ENCODE measurements around the gene IP6K1.
"Not testable (repeated sequence)": the region's sequence is repeated elsewhere in the genome, so short reads cannot be mapped to it uniquely, and the experiment has no call there.

Gene IP6K1

DNA sequence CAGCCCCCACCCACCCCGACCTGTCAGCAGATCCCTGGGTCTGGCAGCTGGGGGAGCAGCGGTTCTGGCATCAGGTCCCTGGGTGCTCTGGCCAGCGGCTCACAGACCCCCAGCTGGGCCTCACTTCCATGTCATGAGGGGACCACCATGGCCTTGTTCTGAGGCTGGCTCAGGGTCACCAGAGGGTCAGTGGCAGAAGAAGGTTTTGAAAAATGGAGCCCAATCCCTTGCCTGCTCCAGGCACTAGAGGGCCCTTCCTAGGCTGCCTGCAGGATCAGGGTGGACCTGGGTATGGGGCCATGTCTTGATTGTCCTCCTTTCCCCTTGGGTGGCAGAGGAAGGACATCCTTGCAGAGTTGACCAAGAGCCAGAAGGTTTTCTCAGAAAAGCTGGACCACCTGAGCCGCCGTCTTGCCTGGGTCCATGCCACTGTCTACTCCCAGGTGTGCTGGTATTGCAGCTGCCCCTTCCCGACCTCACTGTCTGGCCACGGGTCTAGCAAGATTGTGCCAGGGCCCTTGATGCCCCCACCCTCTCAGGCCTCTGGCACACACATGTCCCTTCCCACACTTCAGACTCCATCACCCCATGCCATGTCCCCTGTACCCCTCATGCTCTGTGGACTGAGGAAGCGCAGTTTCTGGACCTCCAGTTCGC, 79.8 kb downstream of the IP6K1 start:
- no peak for DNase-seq

DNA sequence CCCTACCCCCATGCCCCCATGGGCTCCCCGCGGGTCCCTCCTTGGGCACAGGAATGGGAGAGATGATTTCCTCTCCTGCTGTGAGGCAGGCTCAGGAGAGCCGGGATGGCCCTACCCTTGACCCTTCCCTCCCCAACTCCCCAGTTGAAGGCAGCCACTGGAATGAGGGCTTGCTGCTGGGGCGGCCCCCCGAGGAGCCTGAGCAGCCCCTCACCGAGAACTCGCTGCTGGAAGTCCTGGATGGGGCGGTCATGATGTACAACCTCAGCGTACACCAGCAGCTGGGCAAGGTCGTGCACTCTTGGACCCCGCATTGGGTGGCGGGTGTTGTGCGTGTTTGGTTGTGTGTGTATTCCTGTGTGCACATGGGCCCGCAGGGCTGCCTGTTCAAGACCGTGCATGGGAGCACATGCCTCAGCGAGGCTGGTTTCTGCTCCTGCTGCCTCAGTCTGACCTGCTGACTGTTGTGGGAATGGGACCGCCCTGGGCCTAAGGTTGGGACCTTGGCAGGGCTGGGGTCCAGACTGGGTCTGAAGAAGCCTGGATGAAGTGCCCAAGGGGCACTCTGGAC, 80.9 kb downstream of the IP6K1 start:
- no peak for DNase-seq

GRCh38 chr3:49704629-49705028, 81.7 kb downstream of the IP6K1 start:
- no peak for DNase-seq

DNA sequence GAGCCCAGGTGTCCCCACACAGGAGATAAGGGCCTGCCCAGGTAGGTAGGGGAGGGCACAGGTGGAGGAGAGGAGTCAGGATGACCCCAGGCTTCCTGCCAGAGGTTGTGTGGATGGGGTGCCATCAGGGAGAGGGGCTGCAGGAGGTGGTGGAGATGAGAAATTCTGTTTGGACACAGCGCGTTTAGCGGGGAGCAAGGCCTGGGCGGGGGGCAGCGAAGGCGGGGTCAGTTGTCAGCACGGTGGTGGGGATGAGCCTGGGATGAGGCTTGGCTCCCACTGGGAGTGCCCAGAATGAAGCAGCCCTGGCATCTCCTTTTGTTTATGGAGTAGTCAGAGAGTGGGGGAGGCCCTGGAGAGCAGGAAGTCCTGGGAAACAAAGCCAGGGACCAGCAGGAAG, 82.4 kb downstream of the IP6K1 start:
- DNase-seq = no peak

- no peak for DNase-seq
Observed at GRCh38 chr3:49703443-49703927, 82.9 kb downstream of the IP6K1 start.

- no peak for DNase-seq
Observed at GRCh38 chr3:49702672-49703071, 83.7 kb downstream of the IP6K1 start.

GRCh38 chr3:49701388-49702077, 84.8 kb downstream of the IP6K1 start:
- no peak for DNase-seq

DNA sequence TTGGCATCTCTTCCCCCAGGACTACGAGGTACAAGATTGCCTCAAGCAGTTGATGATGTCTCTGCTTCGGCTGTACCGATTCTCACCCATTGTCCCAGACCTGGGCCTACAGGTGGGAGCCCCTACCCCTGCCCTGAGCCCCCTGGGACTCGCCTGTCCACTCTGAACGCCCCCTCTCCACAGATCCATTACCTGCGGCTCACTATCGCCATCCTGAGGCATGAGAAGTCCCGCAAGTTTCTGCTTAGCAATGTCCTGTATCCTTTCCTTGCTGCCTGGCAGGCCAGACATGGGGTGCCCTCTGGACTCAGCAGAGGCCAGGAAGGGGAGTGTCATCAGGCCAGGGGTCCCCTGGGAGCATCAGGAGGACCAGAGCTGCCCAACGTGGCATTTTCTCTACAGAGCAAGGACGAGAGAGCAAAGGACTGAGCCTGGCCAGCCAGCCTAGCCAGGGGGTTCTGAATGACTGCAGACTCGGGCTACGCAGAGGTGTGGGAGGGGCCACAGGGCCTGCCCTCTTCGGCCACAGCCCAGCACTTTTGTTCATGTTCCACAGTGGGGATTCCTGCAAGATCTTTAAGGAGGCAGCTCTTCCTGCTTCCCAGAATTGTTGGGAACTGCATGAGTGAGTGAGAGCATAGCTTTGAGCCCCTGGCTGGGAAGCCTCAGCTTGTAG, 85.8 kb downstream of the IP6K1 start:
- DNase-seq = no peak

DNA sequence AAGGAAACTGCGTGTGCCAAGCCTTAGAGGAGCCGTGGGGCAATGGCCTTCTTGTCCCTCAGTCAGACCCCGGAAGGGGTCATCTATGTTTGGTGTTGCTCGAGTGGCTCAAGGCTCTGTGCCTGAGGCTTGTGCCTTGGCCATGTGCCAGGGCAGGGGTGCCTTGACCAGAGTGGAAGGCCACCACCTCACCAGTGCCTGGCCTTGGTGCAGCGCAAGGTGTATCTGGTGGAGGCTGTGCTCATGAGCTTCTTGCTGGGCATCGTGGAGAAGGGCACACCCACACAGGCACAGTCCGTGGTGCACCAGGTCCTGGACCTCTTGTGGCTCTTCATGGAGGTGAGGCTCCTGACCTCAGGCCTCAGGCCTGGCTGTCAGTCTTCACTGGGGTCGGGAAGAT, 86.3 kb downstream of the IP6K1 start:
- DNase-seq = no peak

- DNase-seq = no peak
Observed at GRCh38 chr3:49699281-49699979, 86.9 kb downstream of the IP6K1 start.

GRCh38 chr3:49695350-49696015, 90.9 kb downstream of the IP6K1 start:
- not testable (repeated sequence) for DNase-seq

DNA sequence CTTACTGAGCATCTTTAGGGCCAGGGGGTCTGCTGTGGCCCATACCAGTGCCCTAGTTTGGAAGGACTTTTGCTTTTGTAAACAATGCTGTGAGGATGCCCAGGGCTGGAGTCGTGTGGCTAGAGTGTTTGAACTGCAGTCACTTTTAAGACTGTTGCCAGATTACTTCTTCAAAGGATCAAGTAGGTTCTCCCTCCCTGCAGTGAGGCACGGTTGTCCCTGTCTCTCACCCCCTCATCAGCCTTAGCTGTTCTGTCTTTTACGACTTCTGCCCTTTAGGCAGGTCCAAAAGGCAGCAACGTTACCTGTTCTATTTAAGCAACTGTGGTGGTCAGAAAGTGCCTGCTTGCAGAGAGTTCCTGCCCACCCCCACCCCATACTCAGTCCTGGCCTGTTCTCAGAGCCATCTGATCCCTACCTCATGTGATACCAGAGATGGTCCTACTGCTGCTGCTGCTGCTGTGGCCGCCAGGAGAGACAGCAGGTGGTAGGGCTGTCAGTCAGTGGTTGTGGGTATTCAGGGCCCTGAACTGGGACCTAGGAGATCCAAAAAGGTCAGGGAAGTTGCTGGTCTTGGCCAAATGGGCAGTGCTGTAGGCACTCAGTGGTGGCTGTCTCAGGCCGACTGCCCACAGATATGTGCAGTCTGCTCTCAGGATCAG, 91.8 kb downstream of the IP6K1 start:
- not testable (repeated sequence) for DNase-seq

DNA sequence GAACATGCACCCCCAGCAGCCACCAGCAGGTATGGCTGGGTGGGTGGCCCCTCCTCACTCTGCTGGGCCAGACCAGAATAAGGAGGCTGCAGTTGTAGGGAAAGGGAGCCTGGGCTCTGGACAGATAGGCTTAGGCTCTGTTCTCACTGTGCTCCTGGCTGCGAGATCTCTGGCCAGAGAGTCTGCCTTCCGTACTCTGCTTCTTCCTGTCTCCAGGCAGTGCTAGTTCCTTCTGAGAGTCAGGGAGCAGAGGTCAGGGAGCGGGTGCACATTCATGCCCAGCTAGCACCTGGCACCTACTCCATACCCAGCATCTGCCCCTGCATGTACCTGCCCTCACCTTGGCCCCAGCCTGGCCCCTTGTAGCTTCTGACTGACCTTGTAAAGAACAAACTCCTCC, 94.9 kb downstream of the IP6K1 start:
- DNase-seq = not testable (repeated sequence)

- not testable (repeated sequence) for DNase-seq
Observed at GRCh38 chr3:49690856-49691255, 95.5 kb downstream of the IP6K1 start.

DNA sequence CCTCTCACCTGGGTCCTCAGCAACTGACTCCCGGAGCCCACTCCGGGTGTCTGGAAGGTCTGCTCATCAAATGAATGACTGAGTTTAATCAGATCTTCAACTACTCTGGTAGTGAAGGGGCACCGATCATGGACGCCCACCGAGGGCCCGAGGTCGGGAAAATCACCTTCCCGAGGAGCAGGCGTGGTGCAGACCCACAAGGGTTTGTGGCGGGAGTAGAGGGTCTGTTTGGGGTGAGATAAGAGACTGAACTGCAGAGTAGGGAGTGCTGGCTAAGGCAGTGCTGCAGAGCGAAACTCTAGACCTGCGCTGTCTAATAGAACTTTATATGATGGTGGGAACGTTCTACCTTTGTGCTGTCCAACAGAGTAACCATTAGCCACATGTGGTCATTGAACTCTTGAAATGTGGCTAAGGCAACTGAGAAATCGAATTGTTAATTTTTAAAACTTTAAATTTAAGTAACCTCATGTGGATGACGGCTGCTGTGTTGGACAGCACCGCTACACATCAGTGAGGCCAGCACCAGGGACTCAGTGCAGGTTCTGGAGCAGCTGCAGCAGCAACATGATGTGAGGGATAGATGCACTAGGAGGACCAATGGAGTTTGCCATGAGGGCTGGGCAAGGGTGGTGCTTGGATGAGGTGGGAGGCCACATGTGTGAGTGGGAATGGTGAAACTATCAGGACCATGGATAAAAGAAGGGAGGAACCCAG, 96.3 kb downstream of the IP6K1 start:
- DNase-seq = not testable (repeated sequence)

DNA sequence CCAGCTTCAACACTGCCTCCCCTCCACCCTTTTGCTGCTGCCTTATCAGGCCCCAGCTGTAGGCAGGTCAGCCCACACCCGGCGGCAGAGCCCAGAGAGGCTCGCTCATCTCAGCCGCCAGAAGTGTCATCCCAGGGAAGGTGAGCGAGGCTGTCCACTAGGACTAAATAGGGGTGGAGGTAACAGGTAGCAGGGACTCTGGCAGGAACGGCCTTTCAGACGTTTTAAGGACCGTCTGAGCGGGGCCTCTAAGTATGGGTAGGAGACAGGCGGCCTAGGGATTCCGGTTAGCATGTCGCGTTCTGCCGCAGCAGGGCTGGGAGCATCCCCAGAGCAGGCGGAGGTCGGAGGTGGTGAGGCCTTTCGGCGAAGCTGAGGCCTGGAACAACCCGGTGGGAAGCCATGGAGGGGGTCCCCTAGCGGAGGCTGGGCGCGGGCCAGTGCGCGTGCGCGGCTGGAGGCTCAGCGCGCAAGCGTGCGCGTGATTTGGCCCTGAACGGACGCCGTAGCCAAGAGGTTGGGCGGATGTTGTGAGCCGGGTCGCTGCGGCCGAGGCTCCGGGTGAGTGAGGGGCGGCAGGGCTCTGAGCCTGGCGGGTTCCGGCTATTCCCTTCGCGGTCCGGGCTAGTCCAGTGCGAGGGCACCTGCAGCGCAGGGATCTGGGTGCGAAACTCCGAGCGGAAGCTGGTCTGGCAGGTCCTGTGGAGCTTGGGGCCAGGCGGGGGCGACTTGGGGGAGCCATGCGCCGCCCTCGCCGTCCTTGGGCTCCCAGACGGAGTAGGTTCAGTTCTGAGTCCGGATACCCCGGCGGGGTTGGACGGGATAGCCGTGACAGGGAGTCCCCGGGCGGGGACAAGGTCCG, 97.1 kb downstream of the IP6K1 start, which contains the start of the genes MST1 and RNF123:
Gene MST1, minus strand, starts transcription at position 429 of the 862 bp plus-strand sequence. CDS start 783 bp downstream, outside the sequence.
Gene RNF123, plus strand, starts transcription at position 512 of the 862 bp plus-strand sequence. CDS start 1,609 bp downstream, outside the sequence.
- DNase-seq = no peak

DNA sequence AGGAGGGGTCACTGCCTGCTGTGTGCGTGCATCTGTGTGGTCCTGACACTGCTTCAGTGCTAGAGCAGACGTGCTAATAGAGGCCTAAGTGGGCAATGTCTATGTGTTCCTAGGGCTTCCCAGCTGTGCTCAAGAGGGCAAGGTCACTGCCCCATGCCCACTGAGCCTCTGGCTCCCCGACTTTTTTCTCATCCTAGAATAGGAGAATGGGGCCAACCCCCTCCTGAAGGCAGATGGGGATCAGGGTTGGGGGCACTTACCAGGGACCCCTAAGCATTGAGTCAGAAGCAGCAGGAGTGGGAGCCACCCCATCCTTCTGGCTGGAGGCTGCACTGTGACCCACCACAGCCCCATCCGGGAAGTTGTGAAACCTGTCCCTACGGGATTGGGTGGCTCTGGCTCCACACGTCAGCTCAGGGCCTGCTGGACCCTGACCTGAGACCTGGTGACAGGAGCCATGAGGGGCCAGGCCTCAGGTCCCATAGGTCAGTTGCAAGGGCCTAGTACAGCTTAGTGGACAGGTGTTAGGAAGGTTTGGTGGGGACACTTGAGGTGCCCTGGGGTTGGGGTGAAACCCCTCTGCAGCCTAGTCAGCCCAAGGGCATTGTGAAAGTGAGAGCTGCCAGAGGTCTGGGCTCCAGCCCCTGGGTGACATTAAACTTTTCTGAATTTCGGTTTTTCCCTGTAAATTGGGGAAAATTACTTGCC, 97.8 kb downstream of the IP6K1 start:
- not testable (repeated sequence) for DNase-seq

DNA sequence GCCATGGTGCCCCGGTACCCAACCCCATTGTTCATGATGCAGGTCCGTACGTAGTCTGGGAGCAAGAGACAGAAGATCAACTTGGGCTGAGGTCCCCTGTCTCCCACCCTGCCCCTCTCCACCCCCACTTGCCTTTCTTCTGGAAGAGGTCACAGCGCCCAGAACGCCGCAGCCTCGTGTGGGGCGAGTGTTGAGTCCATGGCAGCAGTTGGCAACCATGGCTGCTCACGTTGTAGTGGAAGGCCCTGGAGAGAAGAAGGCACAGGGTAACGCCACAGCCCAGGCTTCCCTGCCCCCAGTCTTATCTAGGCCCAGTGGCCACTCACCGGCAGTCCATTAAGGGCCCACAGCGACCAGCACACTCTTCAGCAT, 98.9 kb downstream of the IP6K1 start:
- DNase-seq = not testable (repeated sequence)

- DNase-seq = not testable (repeated sequence)
Observed at GRCh38 chr3:49686769-49687423, 99.4 kb downstream of the IP6K1 start.
